Neural cell (in vitro differentiated cells): ENCODE measurements around the gene EFS. TPM values are rescaled to one million over a fixed set of nuclear protein-coding genes. Genes with fewer than 3 reads are reported as not detected.

Experiments
- H2AFZ ChIP-seq: fragments of 200-600, 300-800 bp; sonication (generic), shearing (Covaris generic); 2 replicates; pipeline ENCODE4 v1.6.0; 2014; ENCODE audit warnings: low read depth, mild to moderate bottlenecking, antibody characterized with exemption, low read length, moderate library complexity
- H3F3A ChIP-seq: fragments of 200-600 bp; shearing (Covaris generic); 2 replicates; pipeline ENCODE4 v1.6.1; 2016; ENCODE audit warnings: mild to moderate bottlenecking, moderate library complexity, mixed read lengths, antibody characterized with exemption, low read length; ENCODE audit not compliant: insufficient read depth, poor library complexity, severe bottlenecking
- H3K27ac ChIP-seq: fragments of 200-600, 300-800 bp; sonication (generic), shearing (Covaris generic); 2 replicates; pipeline ENCODE4 v1.5.1; 2014; ENCODE audit warnings: mild to moderate bottlenecking, low read length, moderate library complexity
- H3K27me3 ChIP-seq: fragments of 300-800, 200-600 bp; sonication (generic), shearing (Covaris generic); 2 replicates; pipeline ENCODE4 v1.6.0; 2014; ENCODE audit warnings: mild to moderate bottlenecking, low read depth, low read length, moderate library complexity; ENCODE audit not compliant: insufficient read depth
- H3K36me3 ChIP-seq: fragments of 300-800, 200-600 bp; sonication (generic), shearing (Covaris generic); 2 replicates; pipeline ENCODE4 v1.5.1; 2014; ENCODE audit warnings: mild to moderate bottlenecking, antibody characterized with exemption, low read length, moderate library complexity; ENCODE audit not compliant: insufficient read depth
- H3K4me2 ChIP-seq: fragments of 300-800, 200-600 bp; sonication (generic), shearing (Covaris generic); 2 replicates; pipeline ENCODE4 v1.6.0; 2014; ENCODE audit warnings: mild to moderate bottlenecking, low read length
- H3K4me3 ChIP-seq: fragments of 300-800, 200-600 bp; sonication (generic), shearing (Covaris generic); 2 replicates; pipeline ENCODE4 v1.5.1; 2014; ENCODE audit warnings: mild to moderate bottlenecking, low read length, moderate library complexity
- H3K79me2 ChIP-seq: fragments of 200-600 bp; shearing (Covaris generic); replicated peaks from 2 replicates; pipeline ENCODE4 v1.6.0; 2014; ENCODE audit warnings: mild to moderate bottlenecking, low read length, moderate library complexity; ENCODE audit not compliant: insufficient read depth
- H3K9ac ChIP-seq: fragments of 300-800, 200-600 bp; sonication (generic), shearing (Covaris generic); 2 replicates; pipeline ENCODE4 v1.6.1; 2016; ENCODE audit warnings: mild to moderate bottlenecking, low read length, mixed read lengths
- H3K9me2 ChIP-seq: fragments of 200-600 bp; shearing (Covaris generic); 2 replicates; pipeline ENCODE4 v1.6.1; 2016; ENCODE audit warnings: mild to moderate bottlenecking, low read length, mixed read lengths; ENCODE audit not compliant: insufficient read depth
- H3K9me3 ChIP-seq: fragments of 200-600, 300-800 bp; sonication (generic), shearing (Covaris generic); 2 replicates; pipeline ENCODE4 v1.6.1; 2016; ENCODE audit warnings: mild to moderate bottlenecking, mixed run types, low read length, moderate library complexity, mixed read lengths
- H4K20me1 ChIP-seq: fragments of 200-600 bp; shearing (Covaris generic); 2 replicates; pipeline ENCODE4 v1.6.1; 2016; ENCODE audit warnings: mild to moderate bottlenecking, mixed run types; ENCODE audit not compliant: insufficient read depth
- CTCF ChIP-seq: fragments of 450-650 bp; IDR thresholded peaks from 2 replicates; pipeline ENCODE4 v1.5.1; 2014; ENCODE audit warnings: antibody characterized with exemption, mild to moderate bottlenecking, moderate library complexity; ENCODE audit not compliant: poor library complexity, severe bottlenecking
- EP300 ChIP-seq: fragments of 450-650 bp; conservative IDR thresholded peaks from 2 replicates; pipeline ENCODE4 v1.6.1; 2014; ENCODE audit warnings: antibody characterized with exemption, mild to moderate bottlenecking, moderate library complexity; ENCODE audit not compliant: poor library complexity, severe bottlenecking
- EZH2 ChIP-seq: fragments of 200-600, 300-800 bp; shearing (Covaris generic), sonication (generic); IDR thresholded peaks from 2 replicates; pipeline ENCODE4 v1.6.1; 2014; ENCODE audit warnings: antibody characterized with exemption, low read length, borderline replicate concordance, mild to moderate bottlenecking; ENCODE audit not compliant: insufficient read depth, poor library complexity, severe bottlenecking
- MXI1 ChIP-seq: fragments of 450-650 bp; conservative IDR thresholded peaks from 2 replicates; pipeline ENCODE4 v1.6.1; 2014; ENCODE audit warnings: antibody characterized with exemption, mild to moderate bottlenecking; ENCODE audit not compliant: poor library complexity, severe bottlenecking
- POLR2AphosphoS5 ChIP-seq: IDR thresholded peaks from 2 replicates; pipeline ENCODE4 v1.6.1; 2012
- RAD21 ChIP-seq: fragments of 450-650 bp; conservative IDR thresholded peaks from 2 replicates; pipeline ENCODE4 v1.6.1; 2014; ENCODE audit warnings: antibody characterized with exemption, mild to moderate bottlenecking, moderate library complexity
- REST ChIP-seq: IDR thresholded peaks from 2 replicates; pipeline ENCODE4 v1.6.1; 2012; ENCODE audit warnings: borderline replicate concordance
- SMC3 ChIP-seq: fragments of 450-650 bp; conservative IDR thresholded peaks from 2 replicates; pipeline ENCODE4 v1.6.1; 2014; ENCODE audit warnings: antibody characterized with exemption, mild to moderate bottlenecking, moderate library complexity; ENCODE audit not compliant: poor library complexity
- TAF1 ChIP-seq: IDR thresholded peaks from 2 replicates; pipeline ENCODE4 v1.6.1; 2012; ENCODE audit warnings: low read depth
- polyA plus RNA-seq: library from polyadenylated mRNA; depleted of rRNA; stranded (reverse); fragments of >200 nt; gene quantifications from 2 replicates; pipeline ENCODE4 v1.2.3, GENCODE V29; 2014

EFS gene
- polyA plus RNA-seq, 1 donor from 2014 or later: 0.48 TPM

DNA sequence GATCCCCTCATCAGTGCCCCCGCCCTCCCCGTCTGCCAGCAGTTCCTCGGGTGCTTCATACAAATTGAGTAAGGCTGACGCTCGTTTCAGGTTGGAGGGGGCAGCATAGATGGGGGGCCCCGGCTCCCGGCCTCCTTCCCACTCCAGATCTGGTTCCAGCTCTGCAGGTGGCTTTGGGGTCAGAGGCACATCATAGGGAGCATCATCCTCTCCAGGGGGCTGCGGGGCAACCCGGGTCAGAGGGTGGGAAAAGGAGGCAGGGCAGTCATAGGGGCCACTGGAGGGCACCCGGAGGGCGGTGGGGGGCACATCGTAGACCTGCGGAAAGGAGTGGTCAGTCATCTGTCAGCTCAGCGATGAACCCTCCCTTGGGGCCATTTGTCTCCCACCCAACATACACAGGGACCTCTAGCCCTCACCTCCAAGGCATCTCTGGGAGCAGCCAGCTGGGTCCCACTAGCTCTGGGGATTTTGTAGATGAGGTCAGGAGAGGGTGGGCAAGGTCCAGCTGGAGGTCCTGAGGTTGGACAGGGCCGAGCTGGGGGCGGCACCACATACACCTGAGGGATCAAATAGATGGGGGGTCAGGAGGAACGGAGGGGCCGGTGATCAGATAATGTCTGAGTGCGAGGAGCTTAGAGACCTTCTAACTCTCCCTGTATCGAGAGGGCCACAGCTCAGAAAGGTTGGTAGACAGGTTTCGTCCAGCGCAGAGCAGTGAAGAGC, 5.1 kb downstream of the EFS start:
- TF ChIP-seq SMC3 (no peak), MXI1 (no peak), EZH2 (no peak), CTCF (no peak), RAD21 (no peak), EP300 (no peak), TAF1 (no peak), REST (no peak), POLR2AphosphoS5 (no peak)
- H3K9me3 ChIP-seq: no peaks in the 10 kb centered on the region
- H3F3A ChIP-seq: no peaks in the 10 kb centered on the region
- no peak overlapping the region for H3K9ac ChIP-seq
- H3K4me2 ChIP-seq: no peak overlapping the region
- no peaks in the 10 kb centered on the region for H3K36me3 ChIP-seq
- H3K27me3 ChIP-seq: peaks cover under 1% of the 10 kb centered on the region
- H3K9me2 ChIP-seq: no peaks in the 10 kb centered on the region
- no peak overlapping the region for H3K27ac ChIP-seq
- H4K20me1 ChIP-seq: no peaks in the 10 kb centered on the region
- no peak overlapping the region for H2AFZ ChIP-seq
- H3K79me2 ChIP-seq: peaks cover 24% of the 10 kb centered on the region
- H3K4me3 ChIP-seq: no peak overlapping the region

GRCh38 chr14:23359167-23359626, 5.8 kb downstream of the EFS start:
- no peak overlapping the region for H3K9ac ChIP-seq
- H3K27me3 ChIP-seq: no peaks in the 10 kb centered on the region
- H3F3A ChIP-seq: no peaks in the 10 kb centered on the region
- peaks cover 17% of the 10 kb centered on the region for H3K79me2 ChIP-seq
- H3K4me3 ChIP-seq: no peak overlapping the region
- H2AFZ ChIP-seq: no peak overlapping the region
- TF ChIP-seq CTCF (no peak), RAD21 (no peak), EZH2 (no peak), REST (no peak), SMC3 (no peak), MXI1 (no peak), POLR2AphosphoS5 (no peak), TAF1 (no peak), EP300 (no peak)
- no peaks in the 10 kb centered on the region for H3K9me2 ChIP-seq
- H4K20me1 ChIP-seq: no peaks in the 10 kb centered on the region
- H3K4me2 ChIP-seq: no peak overlapping the region
- no peaks in the 10 kb centered on the region for H3K36me3 ChIP-seq
- H3K27ac ChIP-seq: no peak overlapping the region
- H3K9me3 ChIP-seq: no peaks in the 10 kb centered on the region
